ENCODE results near the gene GSS. TPM values are rescaled to one million over a fixed set of nuclear protein-coding genes. Genes with fewer than 3 reads are reported as not detected.

The GSS gene
- total and polyA plus RNA-seq, 2 of the 8 experiments (the other 6 are each of a cell fraction or from before 2014, with no cell fraction given), result 34.6 to 43.2 TPM

GRCh38 chr20:34989118-34989517 is 33.5 kb upstream of the GSS start (continued):
- TF ChIP-seq KDM5A (IDR thresholded peaks at IDR 0.05; ENCODE audit: low read length), result no peak
- no peak for TF ChIP-seq BCL11A (IDR thresholded peaks at IDR 0.05; ENCODE audit: low read depth in 2 of 2, low read length in 2 of 2)
- TF ChIP-seq CEBPB (IDR thresholded peaks at IDR 0.05; ENCODE audit: low read depth, low read length), result no peak
- TF ChIP-seq BACH1 (IDR thresholded peaks at IDR 0.05; ENCODE audit: low read length), result no peak
- TF ChIP-seq YY1 (IDR thresholded peaks at IDR 0.05; ENCODE audit: low read depth, low read length), result no peak

Measured in H1 (cell line).